Upper lobe of left lung (tissue), 6 donors: ENCODE data around the gene ARHGAP45. TPM values are rescaled to one million over a fixed set of nuclear protein-coding genes. Genes with fewer than 3 reads are reported as not detected.
A peak's percentile ranks its signal among the peaks of the same experiment; 100 is the strongest.

Experiments
- ATAC-seq, 2 donors: fragments of 200-7000 bp; cut with Tn5 transposase; one replicate each; pipeline ENCODE4 v1.9.1; 2022; ENCODE audit warnings: mild to moderate bottlenecking in 2 of 2, moderate library complexity in 2 of 2; ENCODE audit not compliant: low FRiP score in 2 of 2
- DNase-seq, 2 donors: peaks; one replicate each; pipeline ENCODE4 v3.0.0-alpha.2; 2019 to 2020
- H3K27ac ChIP-seq, 4 donors: fragments of 200-600 bp; sonication (generic); one replicate each; pipeline ENCODE4 v1.5.1; 2016 to 2019
- H3K27me3 ChIP-seq, 4 donors: fragments of 200-600 bp; sonication (generic); one replicate each; pipeline ENCODE4 v1.5.1; 2017 to 2019
- H3K36me3 ChIP-seq, 4 donors: fragments of 200-600 bp; sonication (generic); one replicate each; pipeline ENCODE4 v1.5.1; 2016 to 2019
- H3K4me1 ChIP-seq, 4 donors: fragments of 200-600 bp; sonication (generic); one replicate each; pipeline ENCODE4 v1.5.1; 2018 to 2019
- H3K4me3 ChIP-seq, 4 donors: fragments of 200-600 bp; sonication (generic); one replicate each; pipeline ENCODE4 v1.5.1; 2017 to 2019; ENCODE audit warnings: mild to moderate bottlenecking in 2 of 4, moderate library complexity in 1 of 4
- H3K9me3 ChIP-seq, 4 donors: fragments of 200-600 bp; sonication (generic); one replicate each; pipeline ENCODE4 v1.5.1; 2018 to 2019
- CTCF ChIP-seq, 6 experiments: fragments of 450-650 bp in 4 of 6; fragments of 200-600 bp in 2 of 6; sonication (generic) in 2 of 6; IDR thresholded peaks; one replicate each; pipeline ENCODE4 v1.5.1; 2016 to 2019; ENCODE audit warnings: antibody characterized with exemption in 6 of 6
- EP300 ChIP-seq, 4 donors: sonication (generic); formaldehyde crosslinking; IDR thresholded peaks; one replicate each; pipeline ENCODE4 v1.5.1; 2017; ENCODE audit warnings: antibody characterized with exemption in 4 of 4, control low read depth in 2 of 4
- POLR2A ChIP-seq, 4 donors: fragments of 450-650 bp; IDR thresholded peaks; one replicate each; pipeline ENCODE4 v1.5.1; 2016 to 2017; ENCODE audit warnings: antibody characterized with exemption in 4 of 4, mild to moderate bottlenecking in 2 of 4
- POLR2AphosphoS5 ChIP-seq, 2 donors: sonication (generic); formaldehyde crosslinking; IDR thresholded peaks; one replicate each; pipeline ENCODE4 v1.5.1; 2017; ENCODE audit warnings: antibody characterized with exemption in 2 of 2
- WGBS, 2 donors: methylation state at CpG; one replicate each; pipeline ENCODE4 v1.1.5; 2017 to 2018; 5-methylcytosine and 5-hydroxymethylcytosine counted together
- total RNA-seq, 6 donors: library from RNA; depleted of rRNA in 4 of 6; stranded (reverse); fragments of >200 nt in 4 of 6; gene quantifications; one replicate each; pipeline versions ENCODE4 v1.1.0 to v1.2.1, GENCODE V29; 2016 to 2021
- donor health status: DM: no; HTN: no; CAD: no; lungs with moderate emphysema.
- donor health status: DM: no; HTN: yes; CAD: no; lungs with severe emphysema.

The ARHGAP45 gene
- total RNA-seq, 6 donors from 2014 or later, result 91.6 to 332 (median 123) TPM

DNA sequence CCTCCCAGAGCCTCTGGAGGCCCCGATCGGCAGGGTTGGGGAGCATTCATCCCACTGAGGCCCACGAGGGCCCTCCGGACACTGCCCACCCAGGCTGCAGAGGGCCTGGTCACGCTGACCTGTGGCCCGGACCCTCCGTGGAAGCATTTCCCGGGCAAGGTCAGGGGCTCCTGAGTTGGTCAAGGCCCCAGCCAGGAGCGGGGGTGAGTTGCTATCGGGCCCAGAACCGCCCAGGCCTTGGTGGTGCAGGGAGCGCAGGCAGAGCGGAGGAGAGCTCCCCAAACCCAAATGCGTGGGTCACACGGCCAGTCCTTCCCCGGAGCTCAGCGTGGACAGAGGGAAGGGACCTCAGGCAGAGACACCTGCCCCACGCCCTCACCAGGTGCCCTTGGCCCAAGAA, 62.6 kb downstream of the ARHGAP45 start:
- peak in 1 of 2 donors; percentile 60 for DNase-seq
- no peaks in the 10 kb centered on the region for H3K9me3 ChIP-seq
- peaks cover 11 to 54% (median 30%) of the 10 kb centered on the region in 4 donors for H3K36me3 ChIP-seq
- 89 to 100% methylated on average over 1 to 16 of the region's 18 CpGs for WGBS, 2 donors
- H3K27me3 ChIP-seq, result no peaks in the 10 kb centered on the region
- no peak for ATAC-seq
- peaks cover 49 to 79% (median 59%) of the 10 kb centered on the region in 4 donors for H3K4me1 ChIP-seq
- peak overlapping the region in 1 of 4 donors; percentile 60 for H3K4me3 ChIP-seq
- H3K27ac ChIP-seq, result peak overlapping the region in 3 of 4 donors; percentile 23 to 99 (median 46)
- no peak for TF ChIP-seq EP300 (IDR thresholded peaks at IDR 0.05)
- no peak for TF ChIP-seq POLR2A (IDR thresholded peaks at IDR 0.05)
- TF ChIP-seq CTCF (IDR thresholded peaks at IDR 0.05), result no peak
- TF ChIP-seq POLR2AphosphoS5 (IDR thresholded peaks at IDR 0.05), result no peak

- 47 to 61% methylated on average over 10 to 16 of the region's 22 CpGs for WGBS, 2 donors
- H3K27ac ChIP-seq, result peak overlapping the region; percentile 94 to 99 (median 97)
- peak in 1 of 2 donors; percentile 80 for DNase-seq
- H3K27me3 ChIP-seq, result no peaks in the 10 kb centered on the region
- H3K9me3 ChIP-seq, result no peaks in the 10 kb centered on the region
- TF ChIP-seq CTCF (IDR thresholded peaks at IDR 0.05) (no peak), POLR2A (IDR thresholded peaks at IDR 0.05) (peak in 1 of 4 donors; percentile 6)
- peak overlapping the region; percentile 60 to 90 (median 70) for H3K4me3 ChIP-seq
- peak; percentile 0 for ATAC-seq
- peaks cover 7 to 44% (median 24%) of the 10 kb centered on the region in 4 donors for H3K36me3 ChIP-seq
- H3K4me1 ChIP-seq, result peaks cover 58 to 91% (median 73%) of the 10 kb centered on the region in 4 donors
These were observed 64.1 kb downstream of the ARHGAP45 start for GRCh38 chr19:1130771-1131717.

GRCh38 chr19:1131718-1132551, 65.0 kb downstream of the ARHGAP45 start:
- peaks cover 6 to 44% (median 19%) of the 10 kb centered on the region in 4 donors for H3K36me3 ChIP-seq
- peaks cover 67 to 91% (median 78%) of the 10 kb centered on the region in 4 donors for H3K4me1 ChIP-seq
- 10 to 20% methylated on average over 3 to 8 of the region's 64 CpGs for WGBS, 2 donors
- no peaks in the 10 kb centered on the region for H3K27me3 ChIP-seq
- H3K4me3 ChIP-seq, result peak overlapping the region; percentile 60 to 90 (median 70)
- ATAC-seq (peak; percentile 85 to 90), DNase-seq (peak; percentile 95 to 96)
- H3K27ac ChIP-seq, result peak overlapping the region; percentile 94 to 99 (median 97)
- TF ChIP-seq EP300 (IDR thresholded peaks at IDR 0.05), result peak; percentile 98 to 100 (median 99)
- peak; percentile 91 to 98 for TF ChIP-seq POLR2AphosphoS5 (IDR thresholded peaks at IDR 0.05)
- peak in 2 of 6 experiments; percentile 34 to 44 for TF ChIP-seq CTCF (IDR thresholded peaks at IDR 0.05)
- TF ChIP-seq POLR2A (IDR thresholded peaks at IDR 0.05), result peak in 3 of 4 donors; percentile 52 to 75 (median 52)
- no peaks in the 10 kb centered on the region for H3K9me3 ChIP-seq

DNA sequence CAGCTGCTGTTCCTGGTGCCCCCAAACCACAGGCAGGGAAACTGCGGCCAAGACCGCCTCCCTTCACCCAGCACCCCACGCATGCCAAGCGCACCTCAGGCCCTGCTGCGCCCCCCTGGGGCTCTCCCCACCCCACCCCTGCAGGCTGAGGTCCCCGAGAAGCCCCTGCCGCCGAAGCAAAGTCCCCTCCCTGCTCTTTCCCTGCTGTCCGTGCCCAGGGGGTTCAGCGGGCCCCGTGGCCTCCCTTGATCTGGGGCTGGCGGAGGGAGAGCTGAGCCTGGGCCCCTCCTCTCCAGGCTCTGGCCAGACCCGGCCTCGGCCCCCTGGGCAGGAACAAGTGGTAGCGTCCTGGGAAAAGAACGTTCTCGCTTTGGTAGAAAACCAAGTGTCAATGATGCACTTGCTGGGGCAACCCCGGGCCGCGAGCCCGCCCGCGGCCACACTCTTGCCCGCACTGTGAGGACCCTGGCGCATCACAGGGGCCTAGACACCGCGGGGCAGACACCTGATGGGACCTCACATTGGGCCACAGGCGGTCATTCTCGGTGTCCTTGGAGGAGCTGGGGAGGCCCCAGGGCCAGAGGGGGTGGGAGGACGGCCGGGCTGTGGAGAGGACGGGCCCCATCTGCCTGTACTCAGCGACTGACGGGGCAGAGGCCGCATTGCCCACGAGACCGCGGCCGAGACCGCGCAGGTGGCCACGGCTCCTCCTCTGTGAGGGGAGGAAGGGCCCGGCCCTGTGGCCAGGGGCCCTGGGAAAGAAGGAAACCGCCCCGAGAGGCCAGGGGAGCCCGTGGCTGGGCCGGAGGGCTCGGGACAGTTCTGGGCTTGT, 65.8 kb downstream of the ARHGAP45 start:
- Histone ChIP-seq H3K27ac (peak overlapping the region; percentile 94 to 99 (median 97)), H3K4me3 (peak overlapping the region; percentile 3 to 74 (median 62)), H3K27me3 (no peaks in the 10 kb centered on the region), H3K36me3 (peaks cover 0 to 35% (median 11%) of the 10 kb centered on the region in 4 donors), H3K4me1 (peaks cover 68 to 85% (median 77%) of the 10 kb centered on the region in 4 donors), H3K9me3 (no peaks in the 10 kb centered on the region)
- peak in 1 of 4 donors; percentile 14 for TF ChIP-seq POLR2A (IDR thresholded peaks at IDR 0.05)
- no peak for TF ChIP-seq POLR2AphosphoS5 (IDR thresholded peaks at IDR 0.05)
- peak in 1 of 2 donors; percentile 89 for DNase-seq
- WGBS, 2 donors, result 54 to 67% methylated on average over 22 to 38 of the region's 48 CpGs
- peak in 1 of 2 donors; percentile 22 for ATAC-seq
